ENCODE measurements around the gene ADAP2. TPM values are rescaled to one million over a fixed set of nuclear protein-coding genes. Genes with fewer than 3 reads are reported as not detected.

Gene ADAP2
- total and polyA plus RNA-seq, 2 of the 8 experiments (the other 6 are each of a cell fraction or from before 2014, with no cell fraction given): 0.76 to 1.1 TPM

DNA sequence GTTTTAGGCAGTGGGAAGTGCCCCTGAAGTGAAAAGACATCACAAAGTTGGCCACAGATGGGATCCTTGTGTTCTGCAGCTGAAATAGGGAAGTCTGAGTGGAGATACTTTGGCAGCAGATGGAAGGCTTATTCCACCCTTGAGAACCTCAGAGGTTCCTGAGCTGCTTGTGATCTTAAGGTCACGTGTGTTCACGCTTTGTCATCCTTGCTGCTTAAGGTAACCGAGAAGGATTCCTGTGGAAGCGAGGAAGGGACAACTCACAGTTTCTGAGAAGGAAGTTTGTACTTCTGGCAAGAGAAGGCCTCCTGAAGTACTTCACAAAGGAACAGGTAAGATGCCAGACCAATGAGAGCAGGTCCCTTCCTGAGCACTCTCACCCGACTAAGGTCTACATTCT lies 12.2 kb downstream of the ADAP2 start:
- Histone ChIP-seq H2BK5ac (ENCODE audit: low read depth, low read length) (no peak overlapping the region), H2BK12ac (ENCODE audit: low read depth, low read length) (no peak overlapping the region), H3K9me3 (ENCODE audit: insufficient read depth in 2 of 2, low read depth in 1 of 2, low read length in 1 of 2) (no peaks in the 10 kb centered on the region), H3K36me3 (ENCODE audit: control insufficient read depth in 2 of 4, insufficient read depth in 4 of 4, low read length in 3 of 4) (no peaks in the 10 kb centered on the region), H3K4me3 (ENCODE audit: extremely low read depth in 1 of 4, insufficient read depth in 2 of 4, low read depth in 3 of 4, low read length in 4 of 4) (no peak overlapping the region), H3K4me1 (replicated peaks in 1 of 4; ENCODE audit: control insufficient read depth in 3 of 4, insufficient read depth in 4 of 4, low read length in 3 of 4) (no peaks in the 10 kb centered on the region), H2BK20ac (ENCODE audit: low read length) (no peak overlapping the region), H3K23ac (ENCODE audit: insufficient read length) (no peak overlapping the region), H2BK120ac (replicated peaks; ENCODE audit: low read depth, low read length) (no peak overlapping the region), H3K27ac (ENCODE audit: low read depth, low read length) (no peak overlapping the region), H3K4me2 (ENCODE audit: insufficient read depth in 1 of 2, low read depth in 2 of 2, low read length in 2 of 2) (no peak overlapping the region), H3K4ac (replicated peaks; ENCODE audit: insufficient read length, low read depth, low read length) (no peak overlapping the region), H4K20me1 (replicated peaks in 1 of 2; ENCODE audit: control insufficient read depth in 1 of 2, insufficient read depth in 2 of 2, low read length in 2 of 2) (peaks cover 0 to 1% of the 10 kb centered on the region in 2 experiments), H2AK5ac (ENCODE audit: low read depth, low read length) (no peak overlapping the region), H3K79me2 (ENCODE audit: control insufficient read depth in 1 of 2, insufficient read depth in 2 of 2, low read length in 2 of 2) (no peaks in the 10 kb centered on the region), H2AFZ (ENCODE audit: low read length) (no peak overlapping the region), H3K79me1 (ENCODE audit: low read depth, low read length) (no peaks in the 10 kb centered on the region), H3K18ac (ENCODE audit: extremely low read depth, low read length) (no peak overlapping the region), H4K8ac (ENCODE audit: extremely low read depth, insufficient read depth, low read length) (no peak overlapping the region), H2BK15ac (ENCODE audit: low read length) (no peak overlapping the region), H4K5ac (ENCODE audit: insufficient read length, low read depth, low read length) (no peak overlapping the region), H3K9ac (replicated peaks in 1 of 4; ENCODE audit: extremely low read depth in 1 of 4, low read depth in 3 of 4, low read length in 3 of 4) (no peak overlapping the region), H3K56ac (replicated peaks; ENCODE audit: insufficient read length, low read depth, low read length) (no peak overlapping the region), H4K91ac (replicated peaks; ENCODE audit: insufficient read length, low read length) (no peak overlapping the region), H3K14ac (ENCODE audit: insufficient read length) (no peak overlapping the region), H3K27me3 (replicated peaks in 1 of 4; ENCODE audit: control insufficient read depth in 3 of 4, extremely low read depth in 1 of 4, insufficient read depth in 3 of 4, low read length in 3 of 4) (no peaks in the 10 kb centered on the region), H3K23me2 (ENCODE audit: low read depth, low read length) (no peaks in the 10 kb centered on the region)
- ChIA-PET CTCF (ENCODE audit: partially characterized antibody) (interaction anchor here (0.6 kb wide), 1 partner anchor 34 kb away, joined by 5 read pairs; no protein-coding TSS in a partner anchor), POLR2A (ENCODE audit: partially characterized antibody) (no interaction called here)
- FAIRE-seq (no peak), DNase-seq (ENCODE audit: low read depth in 1 of 2, low spot score in 2 of 2) (no peak)
- no peak for TF ChIP-seq SIRT6 (IDR thresholded peaks at IDR 0.05; ENCODE audit: low read length)
- TF ChIP-seq TAF7 (optimal IDR thresholded peaks at IDR 0.05; ENCODE audit: borderline replicate concordance, low read depth, low read length): no peak
- no peak for TF ChIP-seq KDM1A (IDR thresholded peaks at IDR 0.05; ENCODE audit: borderline replicate concordance, low read length)
- no peak for TF ChIP-seq CEBPB (IDR thresholded peaks at IDR 0.05; ENCODE audit: low read depth, low read length)
- TF ChIP-seq SAP30 (IDR thresholded peaks at IDR 0.05; ENCODE audit: insufficient read depth, insufficient replicate concordance, low read length): no peak
- TF ChIP-seq NANOG (IDR thresholded peaks at IDR 0.05; ENCODE audit: insufficient read depth, low read depth, low read length, poor library complexity, severe bottlenecking): no peak
- TF ChIP-seq, protein P1, sequence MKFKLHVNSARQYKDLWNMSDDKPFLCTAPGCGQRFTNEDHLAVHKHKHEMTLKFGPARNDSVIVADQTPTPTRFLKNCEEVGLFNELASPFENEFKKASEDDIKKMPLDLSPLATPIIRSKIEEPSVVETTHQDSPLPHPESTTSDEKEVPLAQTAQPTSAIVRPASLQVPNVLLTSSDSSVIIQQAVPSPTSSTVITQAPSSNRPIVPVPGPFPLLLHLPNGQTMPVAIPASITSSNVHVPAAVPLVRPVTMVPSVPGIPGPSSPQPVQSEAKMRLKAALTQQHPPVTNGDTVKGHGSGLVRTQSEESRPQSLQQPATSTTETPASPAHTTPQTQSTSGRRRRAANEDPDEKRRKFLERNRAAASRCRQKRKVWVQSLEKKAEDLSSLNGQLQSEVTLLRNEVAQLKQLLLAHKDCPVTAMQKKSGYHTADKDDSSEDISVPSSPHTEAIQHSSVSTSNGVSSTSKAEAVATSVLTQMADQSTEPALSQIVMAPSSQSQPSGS (IDR thresholded peaks at IDR 0.05; ENCODE audit: low read length): no peak
- no peak for TF ChIP-seq PHF8 (conservative IDR thresholded peaks at IDR 0.05; ENCODE audit: low read depth, low read length)
- TF ChIP-seq CHD2 (IDR thresholded peaks at IDR 0.05; ENCODE audit: low read length): no peak
- WGBS, 2 experiments (ENCODE audit: extremely low coverage in 1 of 2, insufficient coverage in 1 of 2, insufficient read length in 1 of 2, insufficient replicate concordance in 2 of 2, low coverage in 1 of 2, low lambda C conversion rate in 2 of 2, missing lambda C conversion rate in 1 of 2): 81% methylated on average over 5 of the region's 5 CpGs; no CpG with 5 or more reads in 1 of the 2 experiments

All from H1 (cell line).